ENCODE results near the gene TNFSF15. TPM values are rescaled to one million over a fixed set of nuclear protein-coding genes. Genes with fewer than 3 reads are reported as not detected.

TNFSF15 gene
- total RNA-seq, 1 experiment from 2014 or later = 0.55 TPM

- intact Hi-C loops (cut with micrococcal nuclease; ENCODE audit: unreplicated experiment) = no loop called here
- H3K36me3 ChIP-seq (ENCODE audit: low read depth) = no peaks in the 10 kb centered on the region
- CTCF ChIA-PET = interaction anchor here (0.5 kb wide), 1 partner anchor 56 kb away, joined by 3 read pairs; no protein-coding TSS in a partner anchor
These were observed 59.1 kb downstream of the TNFSF15 start for GRCh38 chr9:114746591-114747346.

DNA sequence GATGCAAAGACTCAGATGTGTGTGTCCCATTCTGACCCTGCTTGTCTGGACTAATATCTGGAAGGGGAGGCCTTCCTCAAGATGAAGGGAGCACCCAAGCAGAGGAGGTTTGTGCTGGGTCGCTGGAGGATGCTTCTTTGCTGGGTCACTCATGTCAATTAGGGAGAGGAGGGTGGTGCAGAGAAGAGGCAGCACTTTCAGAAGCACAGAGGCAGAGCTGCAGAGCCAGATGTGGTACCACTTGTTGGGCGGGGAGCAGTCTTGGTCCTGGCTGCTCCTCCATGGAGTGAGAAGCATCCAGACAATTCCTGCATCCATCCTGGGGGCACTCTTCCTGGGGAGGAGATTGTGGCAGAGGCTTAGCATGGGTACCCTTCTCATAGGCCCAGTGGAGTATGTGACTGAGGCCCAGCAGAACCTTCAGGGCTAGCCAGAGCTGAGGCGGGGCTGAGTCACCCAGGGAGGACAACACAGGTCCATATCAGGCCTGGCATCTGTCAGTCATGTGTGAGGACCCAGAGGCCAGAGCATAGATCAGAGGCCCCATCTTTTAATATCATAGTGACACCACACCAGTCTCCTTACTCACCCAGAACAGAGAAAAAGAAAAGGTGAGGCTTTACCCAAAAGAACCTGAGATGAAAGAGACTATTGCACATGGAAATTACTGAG is 59.8 kb downstream of the TNFSF15 start:
- CTCF ChIA-PET = interaction anchor here (0.5 kb wide), 1 partner anchor 55 kb away, joined by 3 read pairs; no protein-coding TSS in a partner anchor
- H2AFZ ChIP-seq = no peak overlapping the region
- BruUV-seq (replicated peaks) = no TSS peak
- H4K20me1 ChIP-seq (ENCODE audit: insufficient read depth) = no peaks in the 10 kb centered on the region
- H3K9me3 ChIP-seq (ENCODE audit: insufficient read depth, low read depth) = no peaks in the 10 kb centered on the region
- no peaks in the 10 kb centered on the region for H3K27me3 ChIP-seq (ENCODE audit: insufficient read depth, low read depth)
- no peak overlapping the region for H3K4me3 ChIP-seq
- no peaks in the 10 kb centered on the region for H3K36me3 ChIP-seq (ENCODE audit: low read depth)
- peaks cover 4% of the 10 kb centered on the region; the same call in 1 of the 2 replicates for H3K9me2 ChIP-seq (ENCODE audit: insufficient read depth)
- intact Hi-C loops (cut with micrococcal nuclease; ENCODE audit: unreplicated experiment) = no loop called here
- no peak overlapping the region for H3K27ac ChIP-seq
- DNase-seq = no peak
- no peak overlapping the region for H3K4me2 ChIP-seq
- peaks cover 15% of the 10 kb centered on the region for H3K4me1 ChIP-seq (replicated peaks; ENCODE audit: insufficient read depth)
- no peaks in the 10 kb centered on the region for H3F3A ChIP-seq (ENCODE audit: insufficient read depth, low read depth)
- H3K79me2 ChIP-seq (ENCODE audit: low read depth) = no peaks in the 10 kb centered on the region
- POLR2A ChIA-PET (ENCODE audit: unreplicated experiment) = no interaction called here
- TF ChIP-seq EZH2 (IDR thresholded peaks at IDR 0.05; ENCODE audit: low read depth) = no peak
- TF ChIP-seq, protein P1, sequence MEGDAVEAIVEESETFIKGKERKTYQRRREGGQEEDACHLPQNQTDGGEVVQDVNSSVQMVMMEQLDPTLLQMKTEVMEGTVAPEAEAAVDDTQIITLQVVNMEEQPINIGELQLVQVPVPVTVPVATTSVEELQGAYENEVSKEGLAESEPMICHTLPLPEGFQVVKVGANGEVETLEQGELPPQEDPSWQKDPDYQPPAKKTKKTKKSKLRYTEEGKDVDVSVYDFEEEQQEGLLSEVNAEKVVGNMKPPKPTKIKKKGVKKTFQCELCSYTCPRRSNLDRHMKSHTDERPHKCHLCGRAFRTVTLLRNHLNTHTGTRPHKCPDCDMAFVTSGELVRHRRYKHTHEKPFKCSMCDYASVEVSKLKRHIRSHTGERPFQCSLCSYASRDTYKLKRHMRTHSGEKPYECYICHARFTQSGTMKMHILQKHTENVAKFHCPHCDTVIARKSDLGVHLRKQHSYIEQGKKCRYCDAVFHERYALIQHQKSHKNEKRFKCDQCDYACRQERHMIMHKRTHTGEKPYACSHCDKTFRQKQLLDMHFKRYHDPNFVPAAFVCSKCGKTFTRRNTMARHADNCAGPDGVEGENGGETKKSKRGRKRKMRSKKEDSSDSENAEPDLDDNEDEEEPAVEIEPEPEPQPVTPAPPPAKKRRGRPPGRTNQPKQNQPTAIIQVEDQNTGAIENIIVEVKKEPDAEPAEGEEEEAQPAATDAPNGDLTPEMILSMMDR (conservative IDR thresholded peaks at IDR 0.05) = no peak

More at GRCh38 chr9:114746591-114747346, 59.1 kb downstream of the TNFSF15 start:
- TF ChIP-seq, protein P1 (conservative IDR thresholded peaks at IDR 0.05) = no peak
- no peak for TF ChIP-seq EZH2 (IDR thresholded peaks at IDR 0.05; ENCODE audit: low read depth)
- H3K27ac ChIP-seq = no peak overlapping the region
- POLR2A ChIA-PET (ENCODE audit: unreplicated experiment) = no interaction called here
- DNase-seq = no peak
- H3F3A ChIP-seq (ENCODE audit: insufficient read depth, low read depth) = no peaks in the 10 kb centered on the region
- H4K20me1 ChIP-seq (ENCODE audit: insufficient read depth) = no peaks in the 10 kb centered on the region
- no peaks in the 10 kb centered on the region for H3K27me3 ChIP-seq (ENCODE audit: insufficient read depth, low read depth)
- no peak overlapping the region for H2AFZ ChIP-seq
- peaks cover 15% of the 10 kb centered on the region for H3K4me1 ChIP-seq (replicated peaks; ENCODE audit: insufficient read depth)
- no peak overlapping the region for H3K4me2 ChIP-seq
- no peaks in the 10 kb centered on the region for H3K9me3 ChIP-seq (ENCODE audit: insufficient read depth, low read depth)
- peaks cover 4% of the 10 kb centered on the region; the same call in 1 of the 2 replicates for H3K9me2 ChIP-seq (ENCODE audit: insufficient read depth)
- no peaks in the 10 kb centered on the region for H3K79me2 ChIP-seq (ENCODE audit: low read depth)
- BruUV-seq (replicated peaks) = no TSS peak
- no peak overlapping the region for H3K4me3 ChIP-seq

DNA sequence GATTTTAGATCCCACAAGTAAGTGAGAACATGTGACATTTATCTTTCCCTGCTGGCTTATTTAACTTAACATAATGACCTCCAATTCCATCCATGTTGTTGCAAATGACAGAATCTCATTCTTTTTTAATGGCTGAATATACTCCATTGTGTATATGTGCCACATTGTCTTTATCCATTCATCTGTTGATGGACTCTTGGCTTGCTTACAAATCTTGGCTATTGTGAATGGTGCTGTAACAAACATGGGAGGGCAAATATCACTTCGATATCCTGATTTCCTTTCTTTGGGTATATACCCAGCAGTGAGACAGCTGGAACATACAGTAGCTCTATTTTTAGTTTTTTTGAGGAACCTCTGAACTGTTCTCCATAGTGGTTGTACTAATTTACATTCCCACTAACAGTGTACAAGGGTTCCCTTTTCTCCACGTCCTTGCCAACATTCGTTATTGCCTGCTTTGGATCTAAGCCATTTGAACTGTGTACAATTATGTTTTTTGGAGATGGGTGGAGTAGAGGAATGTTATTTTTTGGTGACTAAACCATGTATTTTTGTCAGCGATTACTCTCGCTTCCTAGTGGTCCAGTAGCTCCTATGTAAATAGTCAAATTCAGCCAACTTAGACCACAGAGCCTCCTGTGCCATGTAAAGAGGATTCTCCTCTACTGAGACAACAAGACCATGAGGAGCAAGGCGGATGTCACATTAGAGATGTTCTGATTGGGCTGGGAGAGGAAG is 60.6 kb downstream of the TNFSF15 start:
- H3K9me3 ChIP-seq (ENCODE audit: insufficient read depth, low read depth) = no peaks in the 10 kb centered on the region
- H3K4me2 ChIP-seq = no peak overlapping the region
- H3K79me2 ChIP-seq (ENCODE audit: low read depth) = no peaks in the 10 kb centered on the region
- BruUV-seq (replicated peaks) = no TSS peak
- H3K27me3 ChIP-seq (ENCODE audit: insufficient read depth, low read depth) = no peaks in the 10 kb centered on the region
- H3K4me3 ChIP-seq = no peak overlapping the region
- H4K20me1 ChIP-seq (ENCODE audit: insufficient read depth) = no peaks in the 10 kb centered on the region
- H3K4me1 ChIP-seq (replicated peaks; ENCODE audit: insufficient read depth) = peaks cover 15% of the 10 kb centered on the region
- no peak overlapping the region for H3K27ac ChIP-seq
- H3F3A ChIP-seq (ENCODE audit: insufficient read depth, low read depth) = no peaks in the 10 kb centered on the region
- CTCF ChIA-PET = no interaction called here
- POLR2A ChIA-PET (ENCODE audit: unreplicated experiment) = no interaction called here
- no peak overlapping the region for H2AFZ ChIP-seq
- no peak for DNase-seq
- TF ChIP-seq, protein P1 (conservative IDR thresholded peaks at IDR 0.05) = no peak
- no peak for TF ChIP-seq EZH2 (IDR thresholded peaks at IDR 0.05; ENCODE audit: low read depth)
- H3K36me3 ChIP-seq (ENCODE audit: low read depth) = no peaks in the 10 kb centered on the region
- H3K9me2 ChIP-seq (ENCODE audit: insufficient read depth) = peaks cover 4% of the 10 kb centered on the region; the same call in 1 of the 2 replicates
- intact Hi-C loops (cut with micrococcal nuclease; ENCODE audit: unreplicated experiment) = no loop called here

Data from PC-9 (cell line).